C4-2B (cell line): ENCODE measurements around the gene INPP5K.

ENCODE experiments used
- ZFX ChIP-seq: fragments of 450-650 bp; IDR thresholded peaks from 2 replicates; pipeline ENCODE4 v1.6.1; 2017
- TF ChIP-seq, protein P1 (sequence below): fragments of 450-650 bp; conservative IDR thresholded peaks from 2 replicates; pipeline ENCODE4 v1.5.1; 2017; ENCODE audit warnings: mild to moderate bottlenecking

DNA sequence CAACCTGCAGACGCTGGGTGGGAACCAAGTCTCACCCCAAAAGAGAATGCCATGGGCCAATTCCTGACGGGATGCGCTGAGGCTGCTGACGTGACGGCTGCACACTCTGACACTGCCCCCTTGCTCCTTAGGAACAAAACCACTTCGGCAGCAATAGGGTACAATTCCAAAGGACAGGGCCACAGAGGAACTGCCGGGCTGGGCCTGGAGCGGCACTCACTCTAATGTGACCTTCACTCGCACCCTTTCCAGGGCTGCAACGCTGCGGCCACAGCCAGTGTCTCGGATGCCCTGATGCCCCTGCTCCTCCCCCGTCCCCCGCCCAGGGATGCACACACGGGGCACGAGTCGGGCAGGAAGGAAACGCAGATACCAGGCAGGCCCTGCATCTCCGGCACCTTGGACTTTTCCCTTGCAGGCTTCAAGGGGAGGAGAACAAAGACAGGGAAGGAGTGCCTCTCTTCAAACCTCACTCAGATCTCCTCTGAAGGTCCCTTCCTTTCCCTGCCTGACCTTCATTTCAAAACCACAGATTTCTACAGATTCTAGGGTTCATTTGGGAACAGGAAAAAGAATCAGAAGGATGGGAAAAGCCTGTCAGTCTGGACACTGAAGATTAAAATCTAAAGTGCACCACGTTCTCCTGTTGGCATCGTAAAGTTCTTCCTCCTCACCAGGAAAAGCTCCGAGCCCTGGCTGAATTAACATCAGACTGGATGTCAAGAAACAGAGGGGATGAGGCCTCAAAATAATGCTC lies 43.9 kb upstream of the INPP5K start:
- TF ChIP-seq, protein P1, sequence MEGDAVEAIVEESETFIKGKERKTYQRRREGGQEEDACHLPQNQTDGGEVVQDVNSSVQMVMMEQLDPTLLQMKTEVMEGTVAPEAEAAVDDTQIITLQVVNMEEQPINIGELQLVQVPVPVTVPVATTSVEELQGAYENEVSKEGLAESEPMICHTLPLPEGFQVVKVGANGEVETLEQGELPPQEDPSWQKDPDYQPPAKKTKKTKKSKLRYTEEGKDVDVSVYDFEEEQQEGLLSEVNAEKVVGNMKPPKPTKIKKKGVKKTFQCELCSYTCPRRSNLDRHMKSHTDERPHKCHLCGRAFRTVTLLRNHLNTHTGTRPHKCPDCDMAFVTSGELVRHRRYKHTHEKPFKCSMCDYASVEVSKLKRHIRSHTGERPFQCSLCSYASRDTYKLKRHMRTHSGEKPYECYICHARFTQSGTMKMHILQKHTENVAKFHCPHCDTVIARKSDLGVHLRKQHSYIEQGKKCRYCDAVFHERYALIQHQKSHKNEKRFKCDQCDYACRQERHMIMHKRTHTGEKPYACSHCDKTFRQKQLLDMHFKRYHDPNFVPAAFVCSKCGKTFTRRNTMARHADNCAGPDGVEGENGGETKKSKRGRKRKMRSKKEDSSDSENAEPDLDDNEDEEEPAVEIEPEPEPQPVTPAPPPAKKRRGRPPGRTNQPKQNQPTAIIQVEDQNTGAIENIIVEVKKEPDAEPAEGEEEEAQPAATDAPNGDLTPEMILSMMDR, result no peak
- TF ChIP-seq ZFX, result no peak
